Chondrocyte (in vitro differentiated cells): ENCODE data around the gene ARAP1. TPM values are rescaled to one million over a fixed set of nuclear protein-coding genes. Genes with fewer than 3 reads are reported as not detected.

Experiments used
- DNase-seq: peaks from one replicate; pipeline ENCODE4 v3.0.0; 2021; ENCODE audit warnings: mixed read lengths, low spot score
- H3K27ac Mint-ChIP-seq: one replicate; pipeline ENCODE4 v1.8.0; 2021; ENCODE audit warnings: mild to moderate bottlenecking, moderate library complexity, mixed read lengths; ENCODE audit not compliant: unreplicated experiment
- H3K27me3 Mint-ChIP-seq: 2 replicates; pipeline ENCODE4 v1.8.0; 2021; ENCODE audit warnings: low read depth, mixed read lengths
- H3K36me3 Mint-ChIP-seq: 2 replicates; pipeline ENCODE4 v1.8.0; 2021; ENCODE audit warnings: low read depth, mixed read lengths
- H3K4me1 Mint-ChIP-seq: 2 replicates; pipeline ENCODE4 v1.8.0; 2021; ENCODE audit warnings: low read depth, mild to moderate bottlenecking, mixed read lengths
- H3K4me3 Mint-ChIP-seq: one replicate; pipeline ENCODE4 v1.8.0; 2021; ENCODE audit warnings: mild to moderate bottlenecking, moderate library complexity, mixed read lengths; ENCODE audit not compliant: unreplicated experiment
- H3K9me3 Mint-ChIP-seq: 2 replicates; pipeline ENCODE4 v1.8.0; 2021; ENCODE audit warnings: low read depth, mixed read lengths
- CTCF ChIP-seq: fragments of 200-600 bp; sonication (generic); IDR thresholded peaks from 2 replicates; pipeline ENCODE4 v1.5.0; 2021; ENCODE audit warnings: antibody characterized with exemption, mild to moderate bottlenecking, moderate library complexity
- total RNA-seq: library from RNA; stranded (reverse); gene quantifications from 3 replicates; pipeline ENCODE4 v1.2.1, GENCODE V29; 2021

ARAP1 gene
- total RNA-seq, 1 donor from 2014 or later = 45.3 TPM

- Mint-ChIP-seq H3K4me3 (no peak overlapping the region), H3K27me3 (no peaks in the 10 kb centered on the region), H3K9me3 (no peaks in the 10 kb centered on the region), H3K4me1 (peaks cover 10% of the 10 kb centered on the region), H3K36me3 (peaks cover 17% of the 10 kb centered on the region), H3K27ac (no peak overlapping the region)
- DNase-seq = no peak
- no peak for TF ChIP-seq CTCF
Observed at GRCh38 chr11:72687326-72687725, 64.9 kb downstream of the ARAP1 start.

GRCh38 chr11:72686639-72687220 lies 65.5 kb downstream of the ARAP1 start:
- peaks cover 17% of the 10 kb centered on the region for H3K36me3 Mint-ChIP-seq
- peak overlapping the region; percentile 49 for H3K27ac Mint-ChIP-seq
- H3K4me1 Mint-ChIP-seq = peaks cover 10% of the 10 kb centered on the region
- no peak for DNase-seq
- no peak overlapping the region for H3K4me3 Mint-ChIP-seq
- H3K27me3 Mint-ChIP-seq = peaks cover under 1% of the 10 kb centered on the region
- H3K9me3 Mint-ChIP-seq = no peaks in the 10 kb centered on the region
- TF ChIP-seq CTCF = no peak

GRCh38 chr11:72685560-72686480 lies 66.4 kb downstream of the ARAP1 start:
- H3K36me3 Mint-ChIP-seq = peaks cover 14% of the 10 kb centered on the region
- peaks cover 8% of the 10 kb centered on the region for H3K27me3 Mint-ChIP-seq
- TF ChIP-seq CTCF = no peak
- H3K27ac Mint-ChIP-seq = no peak overlapping the region
- H3K4me3 Mint-ChIP-seq = no peak overlapping the region
- no peak for DNase-seq
- H3K4me1 Mint-ChIP-seq = peaks cover 10% of the 10 kb centered on the region
- no peaks in the 10 kb centered on the region for H3K9me3 Mint-ChIP-seq

GRCh38 chr11:72684236-72684912 lies 67.8 kb downstream of the ARAP1 start:
- peaks cover 10% of the 10 kb centered on the region for H3K4me1 Mint-ChIP-seq
- H3K9me3 Mint-ChIP-seq = no peaks in the 10 kb centered on the region
- no peak overlapping the region for H3K27ac Mint-ChIP-seq
- H3K27me3 Mint-ChIP-seq = peaks cover 22% of the 10 kb centered on the region
- peaks cover 8% of the 10 kb centered on the region for H3K36me3 Mint-ChIP-seq
- H3K4me3 Mint-ChIP-seq = no peak overlapping the region
- DNase-seq = no peak
- peak; percentile 72 for TF ChIP-seq CTCF

GRCh38 chr11:72683782-72684200 lies 68.4 kb downstream of the ARAP1 start:
- Mint-ChIP-seq H3K9me3 (no peaks in the 10 kb centered on the region), H3K4me1 (peaks cover 10% of the 10 kb centered on the region), H3K27me3 (peaks cover 27% of the 10 kb centered on the region), H3K36me3 (peaks cover 8% of the 10 kb centered on the region), H3K27ac (no peak overlapping the region), H3K4me3 (no peak overlapping the region)
- no peak for DNase-seq
- TF ChIP-seq CTCF = peak; percentile 84
